NCI-H1436 (cell line): ENCODE data around the gene CST8.
"Not testable (repeated sequence)": the region's sequence is repeated elsewhere in the genome, so short reads cannot be mapped to it uniquely, and the experiment has no call there.

ENCODE experiments used
- DNase-seq: peaks from one replicate; lab custom pipeline; 2025; lab: John Stamatoyannopoulos, UW

CST8 gene

GRCh38 chr20:23490817-23491216, at the start of gene CST8:
Gene CST8, plus strand, starts transcription at chr20:23491117. Its CDS starts 551 bp downstream, at chr20:23491668.
- no peak for DNase-seq

- peak; percentile 50 for DNase-seq
These were observed 49.0 kb upstream of the CST8 start for GRCh38 chr20:23441850-23442313.

GRCh38 chr20:23442436-23442835, 48.5 kb upstream of the CST8 start:
- DNase-seq, result no peak

- no peak for DNase-seq
These were observed 46.1 kb upstream of the CST8 start for GRCh38 chr20:23444859-23445258.

- no peak for DNase-seq
These were observed 45.2 kb upstream of the CST8 start for GRCh38 chr20:23445596-23446217.

GRCh38 chr20:23446505-23446904, 44.4 kb upstream of the CST8 start:
- DNase-seq, result peak; percentile 7

- DNase-seq, result no peak
These were observed 42.8 kb upstream of the CST8 start for GRCh38 chr20:23448167-23448566.

GRCh38 chr20:23449421-23449820, 41.5 kb upstream of the CST8 start:
- no peak for DNase-seq

GRCh38 chr20:23450877-23451276, 40.0 kb upstream of the CST8 start:
- no peak for DNase-seq

- DNase-seq, result no peak
These were observed 38.9 kb upstream of the CST8 start for GRCh38 chr20:23451956-23452487.

- DNase-seq, result no peak
These were observed 38.1 kb upstream of the CST8 start, which contains the start of gene CST11 for GRCh38 chr20:23452776-23453175. Gene CST11, minus strand, starts transcription at chr20:23452876. Its CDS starts 65 bp downstream, at chr20:23452811.

GRCh38 chr20:23453549-23454543, 37.1 kb upstream of the CST8 start:
- DNase-seq, result no peak

- no peak for DNase-seq
These were observed 36.1 kb upstream of the CST8 start for GRCh38 chr20:23454816-23455215.

- no peak for DNase-seq
These were observed 35.3 kb upstream of the CST8 start for GRCh38 chr20:23455639-23456038.

- DNase-seq, result no peak
These were observed 34.5 kb upstream of the CST8 start for GRCh38 chr20:23456409-23456808.

GRCh38 chr20:23456873-23457272, 34.0 kb upstream of the CST8 start:
- no peak for DNase-seq

GRCh38 chr20:23459461-23460150, 31.3 kb upstream of the CST8 start:
- DNase-seq, result no peak

- DNase-seq, result no peak
These were observed 29.7 kb upstream of the CST8 start for GRCh38 chr20:23461180-23461579.

GRCh38 chr20:23466961-23467360, 24.0 kb upstream of the CST8 start:
- DNase-seq, result not testable (repeated sequence)

GRCh38 chr20:23472306-23472705, 18.6 kb upstream of the CST8 start:
- not testable (repeated sequence) for DNase-seq

- not testable (repeated sequence) for DNase-seq
These were observed 17.6 kb upstream of the CST8 start for GRCh38 chr20:23473293-23473692.

GRCh38 chr20:23475395-23475794, 15.5 kb upstream of the CST8 start:
- DNase-seq, result no peak
